SK-N-MC (cell line): Measurements from ENCODE around the gene CTCFL.

Experiments
- EZH2 ChIP-seq: fragments of 200-600 bp; sonication (generic); IDR thresholded peaks from one replicate; pipeline ENCODE4 v1.6.1; 2017; ENCODE audit warnings: antibody characterized with exemption
- POLR2AphosphoS5 ChIP-seq: IDR thresholded peaks from 2 replicates; pipeline ENCODE4 v1.6.1; 2012; ENCODE audit warnings: mild to moderate bottlenecking, low read depth, low read length, borderline replicate concordance

DNA sequence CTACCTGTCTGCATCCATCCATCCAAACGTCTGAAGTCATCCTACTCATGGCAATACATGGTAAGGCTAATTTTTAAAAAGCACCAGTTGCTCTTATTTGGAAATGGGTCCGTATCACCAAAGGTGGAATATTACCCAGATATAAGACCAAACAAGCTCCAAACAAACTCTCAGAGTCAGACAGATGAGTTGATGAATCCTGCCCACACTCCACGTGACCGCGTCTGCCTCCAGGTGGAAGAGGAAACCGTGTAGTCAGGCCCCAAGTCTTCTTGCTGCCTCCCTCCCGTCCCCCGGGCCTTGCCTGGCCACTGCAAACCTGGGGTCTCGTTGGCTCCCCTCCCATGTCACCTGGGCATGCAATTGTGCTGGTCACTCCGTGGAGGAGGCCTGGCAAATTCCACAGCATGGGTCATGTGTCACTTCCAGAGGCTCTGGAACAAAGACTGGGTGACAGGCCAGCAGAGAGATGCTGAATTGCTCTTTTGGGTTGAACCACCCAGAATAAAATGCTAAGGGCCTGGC, 31.8 kb downstream of the CTCFL start:
- TF ChIP-seq EZH2, result no peak
- no peak for TF ChIP-seq POLR2AphosphoS5
